ENCODE data around the gene ATP2B2. TPM values are rescaled to one million over a fixed set of nuclear protein-coding genes. Genes with fewer than 3 reads are reported as not detected.

Gene ATP2B2
- total RNA-seq, 1 experiment from 2014 or later: not detected

DNA sequence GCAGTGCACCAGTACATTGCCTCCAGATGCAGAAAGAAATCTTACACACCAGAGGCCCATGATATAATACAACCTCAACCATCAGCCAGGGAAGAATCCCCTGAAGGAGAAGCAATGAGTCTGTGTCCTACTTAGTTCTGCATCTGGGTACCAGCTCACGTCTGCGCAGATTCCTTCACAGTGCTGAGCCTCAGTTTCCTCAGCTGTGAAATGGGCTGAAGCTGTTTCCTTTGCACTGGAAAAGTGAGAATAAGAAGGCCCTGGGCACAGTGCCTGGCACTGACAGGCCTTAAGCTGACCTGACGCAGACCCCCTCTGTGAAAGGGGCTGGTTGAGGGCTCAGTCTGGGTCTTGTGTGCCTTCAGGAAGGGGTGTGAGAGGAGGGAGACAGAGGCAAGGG lies 20.7 kb downstream of the ATP2B2 start:
- ChIA-PET POLR2A (no interaction called here), RAD21 (ENCODE audit: low non-redundant PET in 1 of 2, low total read pairs in 2 of 2, uncharacterized antibody in 2 of 2, unreplicated experiment in 2 of 2) (no interaction called here), CTCF (no interaction called here)
- no peak for TF ChIP-seq EGR1 (IDR thresholded peaks at IDR 0.05; ENCODE audit: low read depth)
- TF ChIP-seq SP1 (IDR thresholded peaks at IDR 0.05; ENCODE audit: low read depth): no peak
- TF ChIP-seq, protein P1, sequence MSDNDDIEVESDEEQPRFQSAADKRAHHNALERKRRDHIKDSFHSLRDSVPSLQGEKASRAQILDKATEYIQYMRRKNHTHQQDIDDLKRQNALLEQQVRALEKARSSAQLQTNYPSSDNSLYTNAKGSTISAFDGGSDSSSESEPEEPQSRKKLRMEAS (IDR thresholded peaks at IDR 0.05): no peak
- TF ChIP-seq SIN3A (IDR thresholded peaks at IDR 0.05; ENCODE audit: low read depth): no peak
- TF ChIP-seq RAD21 (IDR thresholded peaks at IDR 0.05; ENCODE audit: low read depth): no peak
- TF ChIP-seq POLR2A (IDR thresholded peaks at IDR 0.05; ENCODE audit: borderline replicate concordance, extremely low read depth, insufficient read depth, insufficient read length): no peak
- no peak for TF ChIP-seq ELF1 (IDR thresholded peaks at IDR 0.05; ENCODE audit: borderline replicate concordance, low read depth)
- TF ChIP-seq CBX3 (IDR thresholded peaks at IDR 0.05; ENCODE audit: low read depth): no peak
- no peak for TF ChIP-seq SRF (IDR thresholded peaks at IDR 0.05; ENCODE audit: low read depth)
- no peak for TF ChIP-seq TCF7L2 (IDR thresholded peaks at IDR 0.05; ENCODE audit: borderline replicate concordance, extremely low read depth, insufficient read depth, insufficient read length)
- no peak for TF ChIP-seq EZH2 (IDR thresholded peaks at IDR 0.05)
- no peak for TF ChIP-seq YY1 (IDR thresholded peaks at IDR 0.05; ENCODE audit: extremely low read depth, insufficient replicate concordance, low read depth, low read length)
- TF ChIP-seq EZH2phosphoT487 (IDR thresholded peaks at IDR 0.05; ENCODE audit: borderline replicate concordance): no peak
- TF ChIP-seq, protein P2, sequence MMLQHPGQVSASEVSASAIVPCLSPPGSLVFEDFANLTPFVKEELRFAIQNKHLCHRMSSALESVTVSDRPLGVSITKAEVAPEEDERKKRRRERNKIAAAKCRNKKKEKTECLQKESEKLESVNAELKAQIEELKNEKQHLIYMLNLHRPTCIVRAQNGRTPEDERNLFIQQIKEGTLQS (IDR thresholded peaks at IDR 0.05): no peak
- TF ChIP-seq JUND (IDR thresholded peaks at IDR 0.05): no peak
- no peak for TF ChIP-seq POLR2AphosphoS5 (IDR thresholded peaks at IDR 0.05; ENCODE audit: low read depth, low read length)
- TF ChIP-seq CEBPB (IDR thresholded peaks at IDR 0.05; ENCODE audit: low read depth): no peak
- no peak for TF ChIP-seq ZBTB33 (IDR thresholded peaks at IDR 0.05; ENCODE audit: extremely low read depth, insufficient replicate concordance, low read length)
- H3K79me2 ChIP-seq (ENCODE audit: insufficient read depth, low read length): no peaks in the 10 kb centered on the region
- no peaks in the 10 kb centered on the region for H3K36me3 ChIP-seq (ENCODE audit: control insufficient read depth in 1 of 2, insufficient read depth in 2 of 2, low read length in 2 of 2)
- no peak overlapping the region for H3K4me3 ChIP-seq (replicated peaks in 1 of 2; ENCODE audit: low read depth in 1 of 2, low read length in 2 of 2)
- no peak overlapping the region for H3K27ac ChIP-seq (ENCODE audit: low read depth, low read length)
- no peaks in the 10 kb centered on the region for H4K20me1 ChIP-seq (ENCODE audit: insufficient read depth)
- no peak overlapping the region for H3K9ac ChIP-seq (ENCODE audit: low read length)
- no peak overlapping the region for H2AFZ ChIP-seq (ENCODE audit: low read depth, low read length, poor library complexity, severe bottlenecking)
- no peaks in the 10 kb centered on the region for H3K27me3 ChIP-seq (ENCODE audit: insufficient read depth, low read length)
- H3K4me2 ChIP-seq (ENCODE audit: low read length): no peak overlapping the region
- DNase-seq (ENCODE audit: low read depth, low spot score) (no peak), ATAC-seq (no peak)
- BruUV-seq (replicated peaks): no TSS peak
- H3K9me2 ChIP-seq (ENCODE audit: insufficient read depth): no peaks in the 10 kb centered on the region
- H3K4me1 ChIP-seq (ENCODE audit: control insufficient read depth in 1 of 2, insufficient read depth in 2 of 2, low read length in 2 of 2): no peaks in the 10 kb centered on the region
- intact Hi-C loops (cut with micrococcal nuclease): no loop called here
- H3K9me3 ChIP-seq (ENCODE audit: control insufficient read depth in 1 of 2, insufficient read depth in 1 of 2, low read depth in 1 of 2, low read length in 2 of 2): no peaks in the 10 kb centered on the region

Data from HCT116 (cell line).